Skeletal muscle satellite cell (primary cell): Measurements from ENCODE around the gene TNS4.
A peak's percentile ranks its signal among the peaks of the same experiment; 100 is the strongest.

Experiments used
- H3K27me3 ChIP-seq: 2 replicates; pipeline ENCODE4 v1.7.0; 2013; ENCODE audit warnings: low read length; ENCODE audit not compliant: control insufficient read depth, insufficient read depth
- H3K36me3 ChIP-seq: 2 replicates; pipeline ENCODE4 v1.7.0; 2013; ENCODE audit warnings: mild to moderate bottlenecking, control low read depth, low read length; ENCODE audit not compliant: insufficient read depth
- H3K4me1 ChIP-seq: 2 replicates; pipeline ENCODE4 v1.7.0; 2013; ENCODE audit warnings: low read length; ENCODE audit not compliant: control insufficient read depth, insufficient read depth
- H3K4me2 ChIP-seq: 2 replicates; pipeline ENCODE4 v1.7.0; 2013; ENCODE audit warnings: mild to moderate bottlenecking, low read length
- H3K4me3 ChIP-seq: 2 replicates; pipeline ENCODE4 v1.7.0; 2013; ENCODE audit warnings: low read length
- H3K9ac ChIP-seq: 2 replicates; pipeline ENCODE4 v1.7.0; 2013; ENCODE audit warnings: mild to moderate bottlenecking, low read depth, low read length, moderate library complexity
- H3K9me3 ChIP-seq: replicated peaks from 2 replicates; pipeline ENCODE4 v1.7.0; 2013; ENCODE audit warnings: mild to moderate bottlenecking, control low read depth, low read length

TNS4 gene

GRCh38 chr17:40498281-40499084 is 2.9 kb downstream of the TNS4 start:
- Histone ChIP-seq H3K9me3 (no peaks in the 10 kb centered on the region), H3K4me1 (peaks cover 25% of the 10 kb centered on the region), H3K4me3 (no peak overlapping the region), H3K36me3 (no peaks in the 10 kb centered on the region), H3K4me2 (no peak overlapping the region), H3K27me3 (no peaks in the 10 kb centered on the region), H3K9ac (peak overlapping the region; percentile 22)

DNA sequence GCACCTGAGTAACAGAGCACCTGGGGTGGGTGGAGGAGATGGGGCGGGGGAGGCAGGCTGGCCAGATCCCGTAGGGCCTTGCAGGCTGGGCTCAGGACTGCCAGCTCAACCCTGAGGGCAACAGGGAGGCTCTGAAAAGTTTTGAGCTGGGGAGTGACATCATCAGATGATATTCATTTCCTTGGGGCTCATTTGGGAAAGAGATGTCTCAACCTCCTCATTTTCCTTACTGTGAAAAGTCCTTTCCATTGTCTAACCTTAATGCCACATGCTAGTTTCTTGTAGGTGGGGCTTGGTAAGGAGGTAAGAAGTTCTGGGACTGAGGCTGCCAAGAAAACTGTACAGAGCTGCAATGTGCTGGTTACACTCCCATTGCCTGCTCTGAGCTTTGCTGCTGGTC is 3.7 kb downstream of the TNS4 start:
- H3K4me1 ChIP-seq, result peaks cover 25% of the 10 kb centered on the region
- H3K9ac ChIP-seq, result peak overlapping the region; percentile 22

GRCh38 chr17:40496634-40497420 is 4.6 kb downstream of the TNS4 start:
- H3K4me3 ChIP-seq, result no peak overlapping the region
- H3K9me3 ChIP-seq, result no peaks in the 10 kb centered on the region
- H3K4me1 ChIP-seq, result peaks cover 25% of the 10 kb centered on the region
- H3K9ac ChIP-seq, result no peak overlapping the region
- no peaks in the 10 kb centered on the region for H3K36me3 ChIP-seq
- no peaks in the 10 kb centered on the region for H3K27me3 ChIP-seq
- H3K4me2 ChIP-seq, result no peak overlapping the region

More for the DNA sequence above, 3.7 kb downstream of the TNS4 start:
- H3K4me2 ChIP-seq, result no peak overlapping the region
- no peaks in the 10 kb centered on the region for H3K9me3 ChIP-seq
- no peaks in the 10 kb centered on the region for H3K36me3 ChIP-seq
- H3K4me3 ChIP-seq, result no peak overlapping the region
- no peaks in the 10 kb centered on the region for H3K27me3 ChIP-seq

- H3K4me1 ChIP-seq, result peaks cover 27% of the 10 kb centered on the region
- H3K9ac ChIP-seq, result no peak overlapping the region
These were observed 5.3 kb downstream of the TNS4 start for GRCh38 chr17:40496170-40496569.

DNA sequence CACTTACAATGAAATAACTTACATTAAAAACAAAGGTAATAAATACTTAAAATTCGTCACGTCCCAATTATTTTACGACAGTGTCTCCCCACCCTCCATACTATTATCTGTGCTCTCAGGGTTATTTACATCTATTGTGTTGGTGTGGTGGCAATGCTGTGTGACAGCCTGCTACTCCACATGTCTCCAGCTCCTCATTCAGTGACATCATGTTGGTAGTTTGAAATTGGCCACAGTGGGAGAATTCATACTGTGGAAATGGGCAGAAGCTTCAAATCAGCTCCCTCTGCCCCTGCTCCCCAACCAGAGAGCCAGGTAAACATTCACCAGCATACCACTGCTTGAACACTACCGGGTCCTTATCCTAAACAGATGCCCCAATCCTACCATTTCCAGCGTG is 6.3 kb downstream of the TNS4 start:
- Histone ChIP-seq H3K27me3 (no peaks in the 10 kb centered on the region), H3K9ac (no peak overlapping the region), H3K4me3 (no peak overlapping the region), H3K9me3 (no peaks in the 10 kb centered on the region), H3K4me2 (no peak overlapping the region), H3K36me3 (no peaks in the 10 kb centered on the region), H3K4me1 (peaks cover 34% of the 10 kb centered on the region)

More at GRCh38 chr17:40496170-40496569, 5.3 kb downstream of the TNS4 start:
- Histone ChIP-seq H3K27me3 (no peaks in the 10 kb centered on the region), H3K4me2 (no peak overlapping the region), H3K4me3 (no peak overlapping the region), H3K36me3 (no peaks in the 10 kb centered on the region), H3K9me3 (no peaks in the 10 kb centered on the region)

DNA sequence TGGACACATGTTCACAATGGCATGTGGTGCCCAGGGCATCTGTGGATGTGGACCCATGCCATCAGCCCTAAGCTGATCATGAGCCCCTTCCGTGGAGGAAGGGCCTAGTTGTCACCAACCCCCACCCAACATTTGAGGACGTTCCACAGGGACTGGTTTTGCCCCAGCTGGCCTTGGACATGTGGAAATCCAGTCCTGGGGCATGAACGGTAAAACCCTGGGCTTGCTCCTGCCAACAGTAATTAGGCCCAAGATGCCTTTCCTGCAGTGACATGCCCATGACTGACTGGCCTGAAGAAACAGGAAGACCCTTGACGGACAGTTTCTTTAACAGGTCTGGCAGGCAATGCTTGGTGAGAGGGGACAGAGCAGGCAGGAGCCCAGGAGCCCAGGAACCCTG is 7.7 kb downstream of the TNS4 start:
- Histone ChIP-seq H3K4me3 (no peak overlapping the region), H3K4me2 (no peak overlapping the region), H3K9ac (no peak overlapping the region), H3K9me3 (no peaks in the 10 kb centered on the region), H3K36me3 (no peaks in the 10 kb centered on the region), H3K27me3 (no peaks in the 10 kb centered on the region), H3K4me1 (peaks cover 28% of the 10 kb centered on the region)

DNA sequence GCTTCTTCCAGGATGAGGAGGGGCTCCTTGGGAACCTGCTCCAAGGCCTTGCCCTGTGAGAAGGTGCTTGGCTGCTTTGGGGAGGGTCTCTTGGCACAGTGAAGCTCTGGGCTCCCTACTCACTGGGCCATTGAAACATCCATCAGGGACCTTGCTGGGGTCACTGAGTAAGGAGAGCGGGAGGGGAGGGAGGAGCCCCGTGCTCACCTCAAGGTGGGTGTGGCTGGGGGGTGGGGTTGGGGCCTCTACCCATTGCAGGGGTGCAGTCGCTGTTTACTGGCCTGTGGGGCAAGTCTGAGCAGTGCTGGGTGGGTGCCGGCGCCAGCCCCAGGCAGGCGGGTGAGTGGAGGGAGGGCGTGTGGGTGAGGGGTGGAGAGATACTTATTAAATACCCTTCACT is 9.9 kb downstream of the TNS4 start:
- Histone ChIP-seq H3K4me2 (no peak overlapping the region), H3K4me3 (no peak overlapping the region), H3K9ac (no peak overlapping the region), H3K9me3 (no peaks in the 10 kb centered on the region), H3K36me3 (no peaks in the 10 kb centered on the region), H3K27me3 (no peaks in the 10 kb centered on the region), H3K4me1 (peaks cover 40% of the 10 kb centered on the region)

- H3K9ac ChIP-seq, result peak overlapping the region; percentile 52
- no peak overlapping the region for H3K4me3 ChIP-seq
- H3K36me3 ChIP-seq, result no peaks in the 10 kb centered on the region
These were observed 10.4 kb downstream of the TNS4 start for GRCh38 chr17:40490982-40491381.

DNA sequence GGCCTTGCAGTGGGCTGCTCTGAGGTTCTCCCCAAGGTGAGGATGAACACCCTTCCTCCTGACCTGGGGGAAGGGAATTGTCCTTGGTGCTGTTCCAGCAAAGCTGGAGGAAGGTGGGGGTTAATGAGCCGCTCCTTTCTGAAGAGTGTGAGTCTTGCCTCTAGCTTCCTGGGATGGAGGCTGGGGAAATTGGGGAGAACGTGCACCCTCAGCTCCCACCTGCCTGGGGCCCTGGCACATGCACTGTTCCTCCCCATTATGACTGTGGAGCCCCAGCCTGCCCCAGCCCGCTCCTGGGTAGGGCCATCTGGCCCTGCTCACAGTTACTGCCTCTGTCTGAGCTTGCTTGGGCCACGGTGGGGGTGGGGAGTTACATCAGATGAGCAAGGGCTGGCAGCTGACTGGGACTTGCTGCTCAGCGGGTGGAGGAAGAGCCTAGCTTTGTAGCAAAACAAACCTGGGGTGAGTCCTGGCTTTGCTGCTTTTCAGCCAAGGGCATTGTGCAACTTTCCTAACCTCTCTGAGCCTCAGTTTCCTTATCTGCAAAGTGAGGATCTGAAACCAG is 11.1 kb downstream of the TNS4 start:
- no peaks in the 10 kb centered on the region for H3K9me3 ChIP-seq
- peak overlapping the region; percentile 52 for H3K9ac ChIP-seq
- H3K4me1 ChIP-seq, result peaks cover 49% of the 10 kb centered on the region
- H3K4me2 ChIP-seq, result peak overlapping the region; percentile 4
- no peak overlapping the region for H3K4me3 ChIP-seq
- no peaks in the 10 kb centered on the region for H3K27me3 ChIP-seq
- H3K36me3 ChIP-seq, result no peaks in the 10 kb centered on the region

More at GRCh38 chr17:40490982-40491381, 10.4 kb downstream of the TNS4 start:
- Histone ChIP-seq H3K9me3 (no peaks in the 10 kb centered on the region), H3K4me2 (peak overlapping the region; percentile 4), H3K4me1 (peaks cover 43% of the 10 kb centered on the region), H3K27me3 (no peaks in the 10 kb centered on the region)

- H3K4me3 ChIP-seq, result peak overlapping the region; percentile 3
- H3K9me3 ChIP-seq, result no peaks in the 10 kb centered on the region
- H3K4me1 ChIP-seq, result peaks cover 70% of the 10 kb centered on the region
- no peaks in the 10 kb centered on the region for H3K36me3 ChIP-seq
- peak overlapping the region; percentile 85 for H3K9ac ChIP-seq
- peak overlapping the region; percentile 69 for H3K4me2 ChIP-seq
- no peaks in the 10 kb centered on the region for H3K27me3 ChIP-seq
These were observed 13.9 kb downstream of the TNS4 start for GRCh38 chr17:40487371-40488020.
